Kidney epithelial cell (primary cell): ENCODE measurements around the gene NFIA. TPM values are rescaled to one million over a fixed set of nuclear protein-coding genes. Genes with fewer than 3 reads are reported as not detected.
A peak's percentile ranks its signal among the peaks of the same experiment; 100 is the strongest.

ENCODE experiments used
- DNase-seq: peaks from one replicate; pipeline ENCODE4 v3.0.0-alpha.2; 2010; ENCODE audit warnings: low read depth
- H3K27me3 ChIP-seq: 2 replicates; pipeline ENCODE4 v1.6.0; 2011; ENCODE audit warnings: low read length; ENCODE audit not compliant: control insufficient read depth, insufficient read depth
- H3K36me3 ChIP-seq: 2 replicates; pipeline ENCODE4 v1.5.1; 2011; ENCODE audit warnings: low read length; ENCODE audit not compliant: control insufficient read depth, insufficient read depth
- H3K4me3 ChIP-seq: 2 replicates; pipeline ENCODE4 v1.5.1; 2011; ENCODE audit warnings: low read depth, mild to moderate bottlenecking, control low read depth, low read length
- CTCF ChIP-seq: IDR thresholded peaks from 2 replicates; pipeline ENCODE4 v1.5.1; 2011; ENCODE audit warnings: mild to moderate bottlenecking, moderate library complexity, low read length, control low read depth, inconsistent platforms; ENCODE audit not compliant: insufficient read depth, poor library complexity, severe bottlenecking
- total RNA-seq: library from RNA; depleted of rRNA; stranded (reverse); fragments of >200 nt; gene quantifications from 2 replicates; pipeline ENCODE4 v1.2.3, GENCODE V29; 2015

Gene NFIA
- total RNA-seq, 1 donor from 2014 or later, result 3.5 TPM

- TF ChIP-seq CTCF, result no peak
- Histone ChIP-seq H3K27me3 (no peaks in the 10 kb centered on the region), H3K36me3 (no peaks in the 10 kb centered on the region), H3K4me3 (no peak overlapping the region)
- no peak for DNase-seq
Measured at GRCh38 chr1:61353797-61354406, 271.5 kb downstream of the NFIA start.

GRCh38 chr1:61356016-61356415, 273.7 kb downstream of the NFIA start:
- H3K36me3 ChIP-seq, result no peaks in the 10 kb centered on the region
- DNase-seq, result no peak
- H3K27me3 ChIP-seq, result no peaks in the 10 kb centered on the region
- no peak for TF ChIP-seq CTCF
- no peak overlapping the region for H3K4me3 ChIP-seq

GRCh38 chr1:61356995-61357394, 274.6 kb downstream of the NFIA start:
- no peak for TF ChIP-seq CTCF
- H3K27me3 ChIP-seq, result no peaks in the 10 kb centered on the region
- no peak for DNase-seq
- no peaks in the 10 kb centered on the region for H3K36me3 ChIP-seq
- H3K4me3 ChIP-seq, result no peak overlapping the region

GRCh38 chr1:61357539-61357938, 275.2 kb downstream of the NFIA start:
- Histone ChIP-seq H3K36me3 (no peaks in the 10 kb centered on the region), H3K4me3 (no peak overlapping the region), H3K27me3 (no peaks in the 10 kb centered on the region)
- DNase-seq, result no peak
- no peak for TF ChIP-seq CTCF

- peak; percentile 14 for DNase-seq
- Histone ChIP-seq H3K27me3 (no peaks in the 10 kb centered on the region), H3K4me3 (no peak overlapping the region), H3K36me3 (no peaks in the 10 kb centered on the region)
- TF ChIP-seq CTCF, result no peak
Measured at GRCh38 chr1:61358770-61359455, 276.6 kb downstream of the NFIA start.

- DNase-seq, result no peak
- no peak overlapping the region for H3K4me3 ChIP-seq
Measured at GRCh38 chr1:61361931-61362330, 279.6 kb downstream of the NFIA start.

More at GRCh38 chr1:61361931-61362330, 279.6 kb downstream of the NFIA start:
- Histone ChIP-seq H3K27me3 (no peaks in the 10 kb centered on the region), H3K36me3 (no peaks in the 10 kb centered on the region)
- TF ChIP-seq CTCF, result no peak
